ENCODE results near the gene CLASP2.
"Not testable (repeated sequence)": the region's sequence is repeated elsewhere in the genome, so short reads cannot be mapped to it uniquely, and the experiment has no call there.

CLASP2 gene

GRCh38 chr3:33459577-33459976, 258.5 kb downstream of the CLASP2 start:
- DNase-seq (ENCODE audit: low read depth in 1 of 2, low spot score in 1 of 2), result not testable (repeated sequence)

DNA sequence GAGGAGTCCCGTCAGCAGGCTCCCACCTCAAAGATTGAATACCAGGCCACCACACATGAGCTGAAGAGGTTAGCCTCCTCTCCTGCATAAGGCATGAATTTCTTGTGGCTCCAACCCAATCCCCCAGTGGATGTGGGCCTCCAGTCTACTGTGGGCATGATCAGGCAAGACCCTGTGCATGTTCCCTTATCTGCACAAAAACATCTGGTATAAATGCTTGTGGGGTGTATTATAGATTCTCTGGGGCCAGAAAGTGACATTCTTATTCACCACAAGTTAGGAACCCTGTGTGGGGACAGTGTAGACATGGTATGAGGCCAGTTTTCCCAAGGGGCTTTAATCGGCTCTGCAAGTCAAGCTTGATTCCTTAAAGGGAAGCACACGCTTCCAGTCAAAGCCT, 259.6 kb downstream of the CLASP2 start:
- DNase-seq (ENCODE audit: low read depth in 1 of 2, low spot score in 1 of 2), result no peak

GRCh38 chr3:33456756-33457155, 261.3 kb downstream of the CLASP2 start:
- no peak for DNase-seq (ENCODE audit: low read depth in 1 of 2, low spot score in 1 of 2)

GRCh38 chr3:33453331-33453761, 264.7 kb downstream of the CLASP2 start:
- DNase-seq (ENCODE audit: low read depth in 1 of 2, low spot score in 1 of 2), result no peak

DNA sequence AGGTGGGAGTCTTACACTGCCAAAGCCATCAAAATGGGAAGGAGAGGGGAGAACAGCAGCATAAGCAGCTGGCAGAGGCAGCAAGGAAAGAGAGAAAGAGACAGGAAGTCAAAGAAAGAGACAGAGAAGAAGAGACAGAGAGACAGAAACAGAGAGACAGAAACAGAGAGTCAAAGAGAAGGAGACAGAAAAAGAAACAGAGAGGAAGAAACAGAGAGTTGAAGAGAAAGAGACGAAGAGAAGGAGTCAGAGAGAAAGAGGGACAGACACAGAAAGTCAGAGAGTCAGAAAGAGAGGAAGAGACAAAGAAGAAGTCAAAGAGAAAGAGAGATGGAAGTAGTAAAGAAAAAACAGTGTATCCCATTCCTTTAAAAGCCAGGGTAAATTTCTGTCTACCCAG, 266.1 kb downstream of the CLASP2 start:
- not testable (repeated sequence) for DNase-seq (ENCODE audit: low read depth in 1 of 2, low spot score in 1 of 2)

GRCh38 chr3:33447958-33448357, 270.1 kb downstream of the CLASP2 start:
- no peak for DNase-seq (ENCODE audit: low read depth in 1 of 2, low spot score in 1 of 2)

DNA sequence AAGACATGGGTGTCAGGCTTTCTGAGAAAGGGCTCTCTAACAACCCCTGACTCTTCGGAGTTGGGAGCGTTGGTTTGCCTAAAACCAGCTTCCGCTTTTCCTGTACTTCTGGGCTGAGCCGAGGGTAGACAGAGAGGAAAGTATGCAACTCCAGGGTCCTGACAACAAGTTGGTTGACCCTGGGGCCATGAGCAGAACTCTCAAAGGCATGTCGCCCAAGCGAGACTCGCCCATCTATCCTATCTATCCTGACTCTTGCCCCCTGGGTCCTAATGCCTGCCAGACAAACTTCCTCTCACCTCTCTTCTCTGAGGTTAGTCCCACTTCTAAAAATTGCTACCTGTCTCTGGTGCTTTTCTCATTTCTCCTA, 270.8 kb downstream of the CLASP2 start:
- DNase-seq (ENCODE audit: low read depth in 1 of 2, low spot score in 1 of 2), result not testable (repeated sequence)

All from stimulated activated CD4-positive, alpha-beta T cell treated with anti-CD3 and anti-CD28 coated beads, Interleukin-15, amount 100 ng/mL, for 1 hour (primary cell).